ENCODE measurements around the gene PHF2. TPM values are rescaled to one million over a fixed set of nuclear protein-coding genes. Genes with fewer than 3 reads are reported as not detected.

PHF2 gene
- total and polyA plus RNA-seq, 2 of the 4 experiments (the other 2 are of a cell fraction), result 5.9 to 9.5 TPM

DNA sequence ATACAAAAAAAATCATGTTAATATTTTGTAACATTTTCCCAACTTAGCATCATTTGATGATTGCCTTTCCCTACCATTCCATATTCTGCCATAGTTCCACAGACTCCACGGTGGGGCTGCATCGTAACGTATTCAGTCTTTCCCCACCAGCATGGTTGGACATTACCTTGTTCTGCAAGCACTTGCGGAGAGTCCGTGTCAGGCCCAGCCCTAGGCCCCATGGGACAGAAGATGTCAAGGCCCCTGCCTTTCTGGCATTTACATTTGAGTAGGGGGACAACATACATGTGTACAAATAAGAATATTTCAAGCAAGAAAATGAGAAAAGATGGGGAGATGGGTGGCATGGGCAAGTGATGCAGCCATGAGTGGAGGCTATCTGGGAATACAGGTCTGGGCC is 8.2 kb upstream of the PHF2 start:
- H3K79me1 ChIP-seq (ENCODE audit: low read depth in 1 of 2, low read length in 2 of 2), result peaks cover 9 to 28% of the 10 kb centered on the region in 2 experiments
- intact Hi-C loops (cut with micrococcal nuclease), result loop anchor here (10.0 kb wide), 1 partner anchor 253 kb away; no protein-coding TSS in a partner anchor
- CTCF ChIA-PET, result no interaction called here

More for the DNA sequence above, 8.2 kb upstream of the PHF2 start:
- dilution Hi-C loops (cut with HindIII; ENCODE audit: low sequenced_read_pairs, unreplicated experiment), result loop anchor here (10.0 kb wide), 1 partner anchor 103 kb away; no protein-coding TSS in a partner anchor
- POLR2A ChIA-PET (ENCODE audit: unreplicated experiment), result no interaction called here
- Histone ChIP-seq H4K91ac (ENCODE audit: insufficient read depth, low read depth, low read length) (no peak overlapping the region), H4K8ac (ENCODE audit: low read depth in 2 of 2, low read length in 2 of 2) (no peak overlapping the region; a peak in 1 of 4 replicates), H2AK5ac (ENCODE audit: low read depth, low read length) (no peak overlapping the region), H2AFZ (replicated peaks; ENCODE audit: low read length, poor library complexity) (no peak overlapping the region), H3K4me3 (ENCODE audit: insufficient read depth, low read depth, low read length) (no peak overlapping the region), H2BK5ac (ENCODE audit: low read depth, low read length, poor library complexity, severe bottlenecking) (no peak overlapping the region), H3K18ac (ENCODE audit: low read depth, low read length) (no peak overlapping the region), H2BK120ac (ENCODE audit: low read depth, low read length) (no peak overlapping the region), H4K5ac (ENCODE audit: low read depth, low read length) (no peak overlapping the region), H3K36me3 (ENCODE audit: control insufficient read depth, insufficient read depth, low read length) (peaks cover 11% of the 10 kb centered on the region), H3K9me1 (ENCODE audit: insufficient read depth, low read length) (peaks cover 17% of the 10 kb centered on the region), H3K4me2 (ENCODE audit: low read depth, low read length) (no peak overlapping the region), H2BK15ac (ENCODE audit: low read depth, low read length) (no peak overlapping the region), H3K9ac (ENCODE audit: low read depth, low read length) (no peak overlapping the region), H3K4ac (ENCODE audit: low read depth, low read length) (no peak overlapping the region), H2BK20ac (ENCODE audit: low read depth, low read length) (no peak overlapping the region), H4K20me1 (ENCODE audit: insufficient read depth, low read length) (no peaks in the 10 kb centered on the region), H3K27me3 (ENCODE audit: control insufficient read depth, insufficient read depth, low read length) (no peaks in the 10 kb centered on the region), H3K4me1 (ENCODE audit: control insufficient read depth, insufficient read depth, low read length) (peaks cover 7% of the 10 kb centered on the region), H3K14ac (replicated peaks; ENCODE audit: low read depth, low read length) (no peak overlapping the region), H3K56ac (ENCODE audit: extremely low read depth, insufficient read depth, low read length) (no peak overlapping the region), H2AK9ac (replicated peaks; ENCODE audit: low read depth, low read length, poor library complexity) (peak overlapping the region; percentile 37), H3K9me3 (ENCODE audit: control insufficient read depth, insufficient read depth, low read length) (no peaks in the 10 kb centered on the region), H3K23ac (ENCODE audit: low read depth, low read length) (0 out of 2 replicates have a peak overlapping the region, but pooled peaks have one; percentile 33), H3K27ac (ENCODE audit: insufficient read depth, low read length) (no peak overlapping the region)
- no peak for ATAC-seq (ENCODE audit: low read depth)
- in situ Hi-C loops (cut with MboI; ENCODE audit: low sequenced_read_pairs), result loop anchor here (10.0 to 25.0 kb wide), 2 partner anchors 113 to 456 kb away; partner anchors contain the start of genes FAM120A and FAM120AOS
- 100% methylated on average over 1 of the region's 5 CpGs; no CpG with 5 or more reads in 1 of the 2 experiments for WGBS, 2 experiments (ENCODE audit: extremely low coverage in 2 of 2, insufficient read length in 1 of 2)
- DNase-seq, result no peak
- BruUV-seq (replicated peaks), result no TSS peak
- TF ChIP-seq BHLHE40 (IDR thresholded peaks at IDR 0.05; ENCODE audit: low read depth, low read length) (no peak), FOS (IDR thresholded peaks at IDR 0.05; ENCODE audit: low read depth, low read length) (no peak)
